NCI-H2196 treated with DMSO at 0.1 percent for 48 hours (cell line): ENCODE data around the gene SPIRE1.

Experiments
- DNase-seq: peaks from one replicate; lab custom pipeline; 2025; ENCODE audit not compliant: unreplicated experiment; lab: John Stamatoyannopoulos, UW

Gene SPIRE1

GRCh38 chr18:12422936-12423335 lies 235.0 kb downstream of the SPIRE1 start:
- DNase-seq = peak; percentile 25

- DNase-seq = no peak
Observed at GRCh38 chr18:12421732-12422131, 236.2 kb downstream of the SPIRE1 start.

GRCh38 chr18:12420821-12421421 lies 237.0 kb downstream of the SPIRE1 start:
- no peak for DNase-seq

- DNase-seq = no peak
Observed at GRCh38 chr18:12417687-12418086, 240.2 kb downstream of the SPIRE1 start.

GRCh38 chr18:12416098-12416729 lies 241.7 kb downstream of the SPIRE1 start:
- DNase-seq = no peak

GRCh38 chr18:12411456-12411855 lies 246.5 kb downstream of the SPIRE1 start:
- no peak for DNase-seq

- DNase-seq = peak; percentile 47
Observed at GRCh38 chr18:12410747-12411146, 247.2 kb downstream of the SPIRE1 start.

- DNase-seq = no peak
Observed at GRCh38 chr18:12410081-12410481, 247.8 kb downstream of the SPIRE1 start.

GRCh38 chr18:12409469-12409868 lies 248.4 kb downstream of the SPIRE1 start:
- DNase-seq = no peak

- DNase-seq = no peak
Observed at GRCh38 chr18:12408247-12408869, 249.5 kb downstream of the SPIRE1 start.

GRCh38 chr18:12406371-12407111 lies 251.4 kb downstream of the SPIRE1 start:
- DNase-seq = no peak

GRCh38 chr18:12405066-12405465 lies 252.8 kb downstream of the SPIRE1 start:
- no peak for DNase-seq

GRCh38 chr18:12403601-12404506 lies 254.1 kb downstream of the SPIRE1 start:
- DNase-seq = no peak

GRCh38 chr18:12401881-12402280 lies 256.0 kb downstream of the SPIRE1 start:
- no peak for DNase-seq

GRCh38 chr18:12399231-12399630 lies 258.7 kb downstream of the SPIRE1 start:
- DNase-seq = no peak

- DNase-seq = no peak
Observed at GRCh38 chr18:12398625-12399024, 259.3 kb downstream of the SPIRE1 start.

GRCh38 chr18:12397793-12398192 lies 260.1 kb downstream of the SPIRE1 start:
- DNase-seq = no peak

- DNase-seq = no peak
Observed at GRCh38 chr18:12397254-12397653, 260.7 kb downstream of the SPIRE1 start.
